ENCODE measurements around the gene PIGH.

The PIGH gene

GRCh38 chr14:67573228-67574010 lies 26.6 kb downstream of the PIGH start:
- FAIRE-seq: no peak

GRCh38 chr14:67572608-67573007 lies 27.5 kb downstream of the PIGH start:
- no peak for FAIRE-seq

- no peak for FAIRE-seq
Measured at GRCh38 chr14:67571991-67572323, 28.1 kb downstream of the PIGH start.

- FAIRE-seq: no peak
Measured at GRCh38 chr14:67571275-67571990, 28.6 kb downstream of the PIGH start.

GRCh38 chr14:67570453-67570852 lies 29.6 kb downstream of the PIGH start:
- FAIRE-seq: no peak

GRCh38 chr14:67569651-67570290 lies 30.3 kb downstream of the PIGH start:
- FAIRE-seq: no peak

GRCh38 chr14:67569011-67569650 lies 30.9 kb downstream of the PIGH start:
- FAIRE-seq: no peak

- no peak for FAIRE-seq
Measured at GRCh38 chr14:67567654-67568053, 32.4 kb downstream of the PIGH start.

- FAIRE-seq: no peak
Measured at GRCh38 chr14:67566908-67567307, 33.2 kb downstream of the PIGH start.

- FAIRE-seq: no peak
Measured at GRCh38 chr14:67564236-67564635, 35.8 kb downstream of the PIGH start.

GRCh38 chr14:67562776-67563150 lies 37.3 kb downstream of the PIGH start:
- FAIRE-seq: no peak

- FAIRE-seq: no peak
Measured at GRCh38 chr14:67562025-67562775, 37.9 kb downstream of the PIGH start.

- FAIRE-seq: no peak
Measured at GRCh38 chr14:67559639-67560038, 40.4 kb downstream of the PIGH start.

GRCh38 chr14:67557656-67558055 lies 42.4 kb downstream of the PIGH start:
- FAIRE-seq: no peak

GRCh38 chr14:67557118-67557517 lies 43.0 kb downstream of the PIGH start:
- no peak for FAIRE-seq

GRCh38 chr14:67556671-67557070 lies 43.4 kb downstream of the PIGH start:
- FAIRE-seq: no peak

- FAIRE-seq: no peak
Measured at GRCh38 chr14:67555518-67556090, 44.5 kb downstream of the PIGH start.

- no peak for FAIRE-seq
Measured at GRCh38 chr14:67554341-67554740, 45.7 kb downstream of the PIGH start.

- FAIRE-seq: no peak
Measured at GRCh38 chr14:67553547-67553946, 46.5 kb downstream of the PIGH start.

- FAIRE-seq: no peak
Measured at GRCh38 chr14:67551940-67552339, 48.1 kb downstream of the PIGH start.

GRCh38 chr14:67551123-67551522 lies 48.9 kb downstream of the PIGH start:
- FAIRE-seq: no peak

- no peak for FAIRE-seq
Measured at GRCh38 chr14:67549734-67550133, 50.3 kb downstream of the PIGH start.

Measured in colon (tissue), 2 donors.